GM06990 (cell line): ENCODE results near the gene IKBKE.

Experiments
- DNase-seq: peaks from one replicate; pipeline ENCODE4 v3.0.0-alpha.2; 2011; ENCODE audit not compliant: insufficient read length; ENCODE audit errors: extremely low read depth
- H3K27me3 ChIP-seq: replicated peaks from 2 replicates; pipeline ENCODE4 v1.6.0; 2011; ENCODE audit warnings: low read length; ENCODE audit not compliant: control insufficient read depth, insufficient read depth
- H3K36me3 ChIP-seq: 2 replicates; pipeline ENCODE4 v1.5.1; 2011; ENCODE audit warnings: low read length; ENCODE audit not compliant: control insufficient read depth, insufficient read depth
- H3K4me3 ChIP-seq: replicated peaks from 2 replicates; pipeline ENCODE4 v1.5.1; 2011; ENCODE audit warnings: low read depth, mild to moderate bottlenecking, control low read depth, low read length
- TF ChIP-seq, protein P1 (sequence below): IDR thresholded peaks from 2 replicates; pipeline ENCODE4 v1.5.1; 2011; ENCODE audit warnings: low read length, control low read depth, mild to moderate bottlenecking, inconsistent platforms; ENCODE audit not compliant: insufficient read depth, poor library complexity, severe bottlenecking

Gene IKBKE

DNA sequence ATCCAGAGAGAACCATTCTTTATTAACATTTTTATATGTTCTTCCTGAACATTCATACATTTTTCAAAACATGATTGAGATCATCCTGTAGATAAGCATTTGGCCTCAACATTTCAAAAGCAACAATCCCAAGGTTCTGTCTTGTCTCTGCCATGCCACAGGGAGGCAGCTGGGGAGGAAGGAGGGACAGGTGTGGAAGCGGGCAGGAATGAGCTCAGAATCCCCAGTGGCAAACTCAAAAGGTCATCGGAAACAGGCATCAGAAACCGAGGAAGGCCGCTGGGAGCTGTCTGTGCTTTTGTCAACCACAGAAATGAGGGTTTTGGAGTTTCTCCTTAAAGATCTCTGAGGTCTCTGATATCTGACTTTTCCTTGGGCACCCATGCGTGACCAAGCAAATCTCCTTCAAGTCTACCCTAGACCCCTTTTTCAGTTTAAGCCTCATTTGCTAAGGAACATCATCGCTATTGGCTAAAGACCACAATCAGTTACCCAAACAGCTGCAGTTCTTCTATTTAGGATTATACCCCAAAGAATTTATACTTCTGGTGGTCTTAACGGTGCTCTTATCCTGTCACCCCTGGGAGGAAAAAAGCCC lies 71.1 kb downstream of the IKBKE start:
- Histone ChIP-seq H3K4me3 (no peak overlapping the region), H3K27me3 (no peaks in the 10 kb centered on the region), H3K36me3 (no peaks in the 10 kb centered on the region)
- DNase-seq, result no peak
- TF ChIP-seq, protein P1, sequence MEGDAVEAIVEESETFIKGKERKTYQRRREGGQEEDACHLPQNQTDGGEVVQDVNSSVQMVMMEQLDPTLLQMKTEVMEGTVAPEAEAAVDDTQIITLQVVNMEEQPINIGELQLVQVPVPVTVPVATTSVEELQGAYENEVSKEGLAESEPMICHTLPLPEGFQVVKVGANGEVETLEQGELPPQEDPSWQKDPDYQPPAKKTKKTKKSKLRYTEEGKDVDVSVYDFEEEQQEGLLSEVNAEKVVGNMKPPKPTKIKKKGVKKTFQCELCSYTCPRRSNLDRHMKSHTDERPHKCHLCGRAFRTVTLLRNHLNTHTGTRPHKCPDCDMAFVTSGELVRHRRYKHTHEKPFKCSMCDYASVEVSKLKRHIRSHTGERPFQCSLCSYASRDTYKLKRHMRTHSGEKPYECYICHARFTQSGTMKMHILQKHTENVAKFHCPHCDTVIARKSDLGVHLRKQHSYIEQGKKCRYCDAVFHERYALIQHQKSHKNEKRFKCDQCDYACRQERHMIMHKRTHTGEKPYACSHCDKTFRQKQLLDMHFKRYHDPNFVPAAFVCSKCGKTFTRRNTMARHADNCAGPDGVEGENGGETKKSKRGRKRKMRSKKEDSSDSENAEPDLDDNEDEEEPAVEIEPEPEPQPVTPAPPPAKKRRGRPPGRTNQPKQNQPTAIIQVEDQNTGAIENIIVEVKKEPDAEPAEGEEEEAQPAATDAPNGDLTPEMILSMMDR, result no peak

DNA sequence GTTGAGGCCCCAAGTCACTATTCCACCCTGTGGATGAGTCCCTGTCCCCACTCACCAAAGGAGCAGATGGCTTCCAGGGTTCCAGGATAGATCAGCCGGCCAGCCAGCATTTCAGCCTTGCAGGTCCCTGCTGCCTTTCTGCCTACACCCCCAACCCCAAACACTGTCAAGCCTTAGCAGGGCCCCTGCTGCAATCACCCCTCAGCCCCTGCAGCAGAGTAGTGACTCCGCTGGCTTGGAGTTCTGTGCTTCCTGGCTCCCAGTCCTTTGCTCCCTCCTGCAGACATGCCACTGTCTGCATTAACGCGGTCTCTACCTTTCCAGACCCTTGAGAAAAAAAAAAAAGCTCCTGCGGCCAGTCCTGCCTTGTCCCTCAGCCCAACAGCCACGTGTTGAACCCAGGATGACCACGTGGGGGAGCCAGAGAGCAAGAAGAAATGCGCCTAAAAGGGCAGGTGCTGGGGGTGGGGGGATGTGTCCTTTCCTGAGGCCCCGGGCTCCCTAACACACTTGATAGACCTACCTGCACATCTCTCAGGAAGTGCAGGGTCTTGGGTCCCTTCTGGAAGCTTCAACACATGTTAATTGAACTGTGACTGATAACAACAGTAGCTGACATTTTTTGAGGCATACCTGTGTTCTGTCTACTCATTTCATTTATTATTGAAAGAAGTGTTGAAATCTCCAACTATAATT lies 74.4 kb downstream of the IKBKE start:
- H3K36me3 ChIP-seq, result no peaks in the 10 kb centered on the region
- no peak overlapping the region for H3K4me3 ChIP-seq
- TF ChIP-seq, protein P1, result peak; percentile 91
- H3K27me3 ChIP-seq, result no peaks in the 10 kb centered on the region
- DNase-seq, result peak; percentile 52

DNA sequence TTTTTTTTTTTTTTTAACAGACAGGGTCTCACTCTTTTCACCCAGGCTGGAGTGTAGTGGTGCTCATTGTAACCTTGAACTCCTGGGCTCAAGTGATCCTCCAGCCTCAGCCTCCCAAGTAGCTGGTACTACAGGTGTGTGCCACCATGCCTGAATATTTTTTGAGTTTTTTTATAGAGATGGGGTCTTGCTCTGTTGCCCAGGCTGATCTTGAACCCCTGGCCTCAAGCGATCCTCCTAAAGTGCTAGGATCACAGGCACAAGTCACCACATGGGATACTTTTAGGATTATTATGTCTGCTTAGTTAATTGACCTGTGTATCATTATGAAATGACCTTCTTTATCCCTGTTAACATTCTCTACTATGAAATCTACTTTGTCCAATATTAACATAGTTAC lies 75.1 kb downstream of the IKBKE start:
- no peaks in the 10 kb centered on the region for H3K27me3 ChIP-seq
- no peak for DNase-seq
- H3K36me3 ChIP-seq, result no peaks in the 10 kb centered on the region
- TF ChIP-seq, protein P1, result no peak
- H3K4me3 ChIP-seq, result no peak overlapping the region
